ENCODE measurements around the gene FOXP1.

FOXP1 gene

GRCh38 chr3:71494212-71494611 lies 89.3 kb downstream of the FOXP1 start:
- peaks cover 2% of the 10 kb centered on the region for H3K9me3 ChIP-seq (ENCODE audit: severe bottlenecking)
- TF ChIP-seq CTCF (IDR thresholded peaks at IDR 0.05; ENCODE audit: low read depth, low read length), result no peak
- H3K4me3 ChIP-seq (ENCODE audit: low read depth, low read length), result no peak overlapping the region
- no peaks in the 10 kb centered on the region for H3K36me3 ChIP-seq
- DNase-seq, result no peak
- H3K27ac ChIP-seq, result no peak overlapping the region
- no peaks in the 10 kb centered on the region for H3K27me3 ChIP-seq (ENCODE audit: insufficient read depth, low read depth, severe bottlenecking)

- TF ChIP-seq CTCF (IDR thresholded peaks at IDR 0.05; ENCODE audit: low read depth, low read length), result no peak
- Histone ChIP-seq H3K9me3 (ENCODE audit: severe bottlenecking) (peaks cover 2% of the 10 kb centered on the region), H3K4me3 (ENCODE audit: low read depth, low read length) (no peak overlapping the region), H3K36me3 (no peaks in the 10 kb centered on the region), H3K27ac (no peak overlapping the region), H3K27me3 (ENCODE audit: insufficient read depth, low read depth, severe bottlenecking) (no peaks in the 10 kb centered on the region)
- DNase-seq, result no peak
These were observed 90.4 kb downstream of the FOXP1 start for GRCh38 chr3:71492974-71493771.

GRCh38 chr3:71492566-71492965 lies 91.0 kb downstream of the FOXP1 start:
- Histone ChIP-seq H3K36me3 (no peaks in the 10 kb centered on the region), H3K4me3 (ENCODE audit: low read depth, low read length) (no peak overlapping the region), H3K9me3 (ENCODE audit: severe bottlenecking) (peaks cover 2% of the 10 kb centered on the region), H3K27me3 (ENCODE audit: insufficient read depth, low read depth, severe bottlenecking) (no peaks in the 10 kb centered on the region), H3K27ac (no peak overlapping the region)
- TF ChIP-seq CTCF (IDR thresholded peaks at IDR 0.05; ENCODE audit: low read depth, low read length), result no peak
- no peak for DNase-seq

DNA sequence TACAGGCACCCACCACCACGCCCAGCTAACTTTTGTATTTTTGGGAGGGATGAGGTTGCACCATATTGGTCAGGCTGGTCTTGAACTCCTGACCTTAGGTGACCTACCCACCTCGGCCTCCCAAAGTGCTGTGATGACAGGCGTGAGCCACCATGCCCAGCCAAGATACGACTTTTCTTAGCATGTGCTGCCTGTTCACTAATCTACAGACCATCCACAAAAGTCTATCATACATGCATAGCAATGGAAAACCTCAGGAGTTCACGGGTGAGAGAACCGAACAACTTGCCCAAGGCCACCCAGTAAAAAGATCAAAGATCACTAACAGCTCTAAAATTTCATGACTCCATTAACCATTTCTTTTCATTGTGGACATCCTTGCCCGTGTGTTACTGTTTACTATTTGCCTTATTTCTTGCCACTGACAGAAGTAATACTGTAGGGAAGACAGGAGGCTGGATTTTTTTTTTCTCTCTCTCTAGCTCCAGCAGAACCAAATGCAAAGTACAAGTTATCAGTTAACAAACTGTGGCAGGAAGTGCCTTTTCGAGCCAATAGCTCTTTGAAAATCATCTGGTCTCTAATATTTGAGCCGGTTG lies 92.3 kb downstream of the FOXP1 start:
- no peak for TF ChIP-seq CTCF (IDR thresholded peaks at IDR 0.05; ENCODE audit: low read depth, low read length)
- H3K4me3 ChIP-seq (ENCODE audit: low read depth, low read length), result no peak overlapping the region
- H3K9me3 ChIP-seq (ENCODE audit: severe bottlenecking), result peaks cover 2% of the 10 kb centered on the region
- H3K36me3 ChIP-seq, result no peaks in the 10 kb centered on the region
- no peak overlapping the region for H3K27ac ChIP-seq
- no peaks in the 10 kb centered on the region for H3K27me3 ChIP-seq (ENCODE audit: insufficient read depth, low read depth, severe bottlenecking)
- no peak for DNase-seq

- no peak overlapping the region for H3K27ac ChIP-seq
- DNase-seq, result no peak
- peaks cover 2% of the 10 kb centered on the region for H3K9me3 ChIP-seq (ENCODE audit: severe bottlenecking)
- no peak for TF ChIP-seq CTCF (IDR thresholded peaks at IDR 0.05; ENCODE audit: low read depth, low read length)
- no peaks in the 10 kb centered on the region for H3K27me3 ChIP-seq (ENCODE audit: insufficient read depth, low read depth, severe bottlenecking)
- H3K4me3 ChIP-seq (ENCODE audit: low read depth, low read length), result no peak overlapping the region
- H3K36me3 ChIP-seq, result no peaks in the 10 kb centered on the region
These were observed 92.8 kb downstream of the FOXP1 start for GRCh38 chr3:71490692-71491091.

Measured in WERI-Rb-1 (cell line).